WTC11 (cell line): Measurements from ENCODE around the gene B3GNT9. TPM values are rescaled to one million over a fixed set of nuclear protein-coding genes. Genes with fewer than 3 reads are reported as not detected.

Experiments used
- ATAC-seq: fragments of 200-7000 bp; cut with Tn5 transposase; 2 replicates; pipeline ENCODE4 v1.10.0; 2021; ENCODE audit warnings: mild to moderate bottlenecking, moderate library complexity
- CTCF ChIA-PET: fragments of 300-600 bp; sonication (Branson Sonifier 250); formaldehyde crosslinking; loops from one replicate; lab custom pipeline; 2021; ENCODE audit warnings: antibody characterized with exemption; lab: Charles Lee
- POLR2A ChIA-PET: fragments of 350-600 bp; sonication (Branson Sonifier 250); formaldehyde crosslinking; loops from one replicate; lab custom pipeline; 2021; ENCODE audit warnings: antibody characterized with exemption; lab: Charles Lee
- DNase-seq: peaks from one replicate; pipeline ENCODE4 v3.0.0; 2021; ENCODE audit warnings: low spot score
- H3K27ac Mint-ChIP-seq: 2 replicates; pipeline ENCODE4 v1.8.0; 2021; ENCODE audit warnings: mixed read lengths
- H3K27me3 Mint-ChIP-seq: 2 replicates; pipeline ENCODE4 v1.8.0; 2021; ENCODE audit warnings: low read depth, mild to moderate bottlenecking, moderate library complexity, mixed read lengths
- H3K36me3 Mint-ChIP-seq: 2 replicates; pipeline ENCODE4 v1.8.0; 2021; ENCODE audit warnings: mixed read lengths
- H3K4me1 Mint-ChIP-seq: 2 replicates; pipeline ENCODE4 v1.8.0; 2022; ENCODE audit warnings: mixed read lengths
- H3K4me3 Mint-ChIP-seq: 2 replicates; pipeline ENCODE4 v1.8.0; 2021; ENCODE audit warnings: mild to moderate bottlenecking, moderate library complexity, mixed read lengths
- H3K9me3 Mint-ChIP-seq: 2 replicates; pipeline ENCODE4 v1.8.0; 2021; ENCODE audit warnings: mixed read lengths
- EMX1 ChIP-seq: fragments of 250-450 bp; sonication (Bioruptor Pico); IDR thresholded peaks from 2 replicates; pipeline ENCODE4 v1.8.0; 2021; ENCODE audit warnings: mild to moderate bottlenecking
- ETV6 ChIP-seq: sonication (generic); formaldehyde crosslinking; IDR thresholded peaks from 2 replicates; pipeline ENCODE4 v1.8.1; 2022; ENCODE audit warnings: mild to moderate bottlenecking, missing genetic modification reagents
- GTF2I ChIP-seq: fragments of 250-450 bp; sonication (Bioruptor Pico); conservative IDR thresholded peaks from 2 replicates; pipeline ENCODE4 v1.4.0; 2021; ENCODE audit warnings: mild to moderate bottlenecking
- KAT7 ChIP-seq: sonication (generic); formaldehyde crosslinking; IDR thresholded peaks from 2 replicates; pipeline ENCODE4 v1.8.1; 2023; ENCODE audit warnings: missing genetic modification reagents, mild to moderate bottlenecking, borderline replicate concordance
- total RNA-seq: library from RNA; stranded (reverse); gene quantifications from 3 replicates; pipeline ENCODE4 v1.2.3, GENCODE V29; 2021
- TF ChIP-seq, protein P1 (sequence below): sonication (generic); formaldehyde crosslinking; IDR thresholded peaks from 2 replicates; pipeline ENCODE4 v1.8.1; 2022; ENCODE audit warnings: missing genetic modification reagents, borderline replicate concordance
- TF ChIP-seq, protein P2 (sequence below): sonication (generic); formaldehyde crosslinking; IDR thresholded peaks from 2 replicates; pipeline ENCODE4 v1.8.0; 2022; ENCODE audit warnings: mild to moderate bottlenecking, missing genetic modification reagents
- TF ChIP-seq, protein P3 (sequence below): sonication (generic); formaldehyde crosslinking; IDR thresholded peaks from 2 replicates; pipeline ENCODE4 v1.8.0; 2022; ENCODE audit warnings: mild to moderate bottlenecking, missing genetic modification reagents
- TF ChIP-seq, protein P4 (sequence below): sonication (generic); formaldehyde crosslinking; IDR thresholded peaks from 2 replicates; pipeline ENCODE4 v1.8.0; 2022; ENCODE audit warnings: mild to moderate bottlenecking, missing genetic modification reagents
- TF ChIP-seq, protein P5 (sequence below): sonication (generic); formaldehyde crosslinking; IDR thresholded peaks from 2 replicates; pipeline ENCODE4 v1.8.0; 2023; ENCODE audit warnings: missing genetic modification reagents, mild to moderate bottlenecking, borderline replicate concordance
- TF ChIP-seq, protein P6 (sequence below): sonication (generic); formaldehyde crosslinking; IDR thresholded peaks from 2 replicates; pipeline ENCODE4 v1.8.1; 2023; ENCODE audit warnings: mild to moderate bottlenecking, missing genetic modification reagents, moderate library complexity
- TF ChIP-seq, protein P7 (sequence below): sonication (generic); formaldehyde crosslinking; IDR thresholded peaks from 2 replicates; pipeline ENCODE4 v1.8.1; 2023; ENCODE audit warnings: mild to moderate bottlenecking, moderate library complexity, missing genetic modification reagents
- TF ChIP-seq, protein P8 (sequence below): fragments of 250-450 bp; sonication (Bioruptor Pico); IDR thresholded peaks from 2 replicates; pipeline ENCODE4 v1.9.0; 2021; ENCODE audit warnings: moderate library complexity, mild to moderate bottlenecking, inconsistent platforms, borderline replicate concordance
- TF ChIP-seq, protein P9 (sequence below): sonication (generic); formaldehyde crosslinking; IDR thresholded peaks from 2 replicates; pipeline ENCODE4 v1.8.0; 2023; ENCODE audit warnings: missing genetic modification reagents

B3GNT9 gene
- total RNA-seq, 1 experiment from 2014 or later, result 6.4 TPM

DNA sequence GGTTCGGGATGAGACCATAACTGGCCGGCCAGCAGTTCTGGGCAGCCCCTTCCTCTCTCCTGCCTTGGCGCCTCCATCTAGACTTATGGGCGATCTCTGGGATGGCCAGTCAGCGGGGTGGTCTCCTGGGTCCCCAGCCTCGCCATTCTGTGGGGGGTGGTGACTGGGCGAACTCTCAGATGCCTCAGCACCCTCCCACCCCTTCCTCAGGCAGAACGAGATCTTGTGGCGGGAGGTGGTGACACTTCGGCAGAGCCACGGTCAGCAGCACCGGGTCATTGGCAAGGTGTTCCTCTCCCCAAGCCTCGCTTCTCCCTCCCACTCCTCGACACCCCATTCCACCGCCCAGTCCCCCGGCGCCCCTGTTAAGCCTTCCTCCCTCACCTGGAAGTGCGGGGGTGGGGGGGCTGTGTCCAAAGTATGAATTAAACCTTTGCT, 15.3 kb upstream of the B3GNT9 start:
- CTCF ChIA-PET, result interaction anchor here (1.0 to 15.6 kb wide), 4 partner anchors 10 to 212 kb away, joined by 3 to 386 read pairs (median 40); partner anchors contain the start of genes B3GNT9, FBXL8 and TRADD
- Mint-ChIP-seq H3K27me3 (peaks cover 94% of the 10 kb centered on the region), H3K4me1 (peaks cover 41% of the 10 kb centered on the region), H3K9me3 (no peaks in the 10 kb centered on the region), H3K4me3 (peak overlapping the region; percentile 56), H3K36me3 (no peaks in the 10 kb centered on the region), H3K27ac (no peak overlapping the region)
- no peak for TF ChIP-seq EMX1 (CRISPR knock-in tag)
- TF ChIP-seq, protein P1, sequence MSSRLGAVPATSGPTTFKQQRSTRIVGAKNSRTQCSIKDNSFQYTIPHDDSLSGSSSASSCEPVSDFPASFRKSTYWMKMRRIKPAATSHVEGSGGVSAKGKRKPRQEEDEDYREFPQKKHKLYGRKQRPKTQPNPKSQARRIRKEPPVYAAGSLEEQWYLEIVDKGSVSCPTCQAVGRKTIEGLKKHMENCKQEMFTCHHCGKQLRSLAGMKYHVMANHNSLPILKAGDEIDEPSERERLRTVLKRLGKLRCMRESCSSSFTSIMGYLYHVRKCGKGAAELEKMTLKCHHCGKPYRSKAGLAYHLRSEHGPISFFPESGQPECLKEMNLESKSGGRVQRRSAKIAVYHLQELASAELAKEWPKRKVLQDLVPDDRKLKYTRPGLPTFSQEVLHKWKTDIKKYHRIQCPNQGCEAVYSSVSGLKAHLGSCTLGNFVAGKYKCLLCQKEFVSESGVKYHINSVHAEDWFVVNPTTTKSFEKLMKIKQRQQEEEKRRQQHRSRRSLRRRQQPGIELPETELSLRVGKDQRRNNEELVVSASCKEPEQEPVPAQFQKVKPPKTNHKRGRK (CRISPR knock-in tag), result no peak
- POLR2A ChIA-PET, result no interaction called here
- DNase-seq (no peak), ATAC-seq (no peak)

DNA sequence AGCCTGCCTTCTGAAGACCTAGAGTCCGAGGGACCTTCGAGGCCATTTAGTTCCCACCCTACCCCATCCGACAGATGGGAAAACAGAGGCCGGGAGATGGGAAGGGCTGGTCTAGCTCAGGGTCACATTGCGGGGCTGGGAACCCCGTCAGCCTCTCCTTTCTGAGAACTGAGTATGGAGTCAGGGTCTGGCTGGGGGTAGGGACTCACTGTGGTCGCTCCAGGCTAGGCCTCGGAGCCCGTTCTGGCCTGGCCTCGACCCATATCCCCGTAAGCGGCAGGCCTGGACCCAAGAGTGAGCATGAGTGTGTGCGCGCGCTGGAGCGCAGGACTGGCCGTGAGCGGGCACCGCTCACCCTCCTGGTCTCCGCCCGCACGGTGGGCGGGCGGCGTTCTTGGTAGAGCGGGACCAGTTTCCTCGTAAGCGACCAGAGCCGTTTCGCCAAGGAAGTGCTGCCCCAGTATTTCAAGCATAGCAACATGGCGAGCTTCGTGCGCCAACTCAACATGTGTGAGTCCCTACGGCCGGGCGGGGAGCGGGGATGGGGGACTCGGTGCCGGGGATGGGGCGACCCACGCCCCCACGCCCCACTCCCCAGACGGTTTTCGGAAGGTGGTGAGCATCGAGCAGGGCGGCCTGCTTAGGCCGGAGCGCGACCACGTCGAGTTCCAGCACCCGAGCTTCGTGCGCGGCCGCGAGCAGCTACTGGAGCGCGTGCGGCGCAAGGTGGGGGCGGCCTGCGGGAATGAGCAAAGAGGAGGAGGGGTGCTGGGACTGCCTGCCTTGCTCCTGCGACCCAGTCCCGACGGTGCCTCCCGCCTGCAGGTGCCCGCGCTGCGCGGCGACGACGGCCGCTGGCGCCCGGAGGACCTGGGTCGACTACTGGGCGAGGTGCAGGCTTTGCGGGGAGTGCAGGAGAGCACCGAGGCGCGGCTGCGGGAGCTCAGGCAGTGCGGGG, 14.6 kb upstream of the B3GNT9 start:
- no peaks in the 10 kb centered on the region for H3K9me3 Mint-ChIP-seq
- H3K4me3 Mint-ChIP-seq, result peak overlapping the region; percentile 65
- CTCF ChIA-PET, result interaction anchor here (0.6 to 15.6 kb wide), 7 partner anchors 9 to 147 kb away, joined by 3 to 386 read pairs (median 4); partner anchors contain the start of genes B3GNT9, FBXL8 and TRADD
- peaks cover 96% of the 10 kb centered on the region for H3K27me3 Mint-ChIP-seq
- POLR2A ChIA-PET, result no interaction called here
- H3K36me3 Mint-ChIP-seq, result peaks cover 2% of the 10 kb centered on the region; the same call in 1 of the 2 replicates
- ATAC-seq, result peak; percentile 1; the same call in 1 of the 2 replicates
- no peak for DNase-seq
- H3K27ac Mint-ChIP-seq, result no peak overlapping the region
- TF ChIP-seq, protein P2, sequence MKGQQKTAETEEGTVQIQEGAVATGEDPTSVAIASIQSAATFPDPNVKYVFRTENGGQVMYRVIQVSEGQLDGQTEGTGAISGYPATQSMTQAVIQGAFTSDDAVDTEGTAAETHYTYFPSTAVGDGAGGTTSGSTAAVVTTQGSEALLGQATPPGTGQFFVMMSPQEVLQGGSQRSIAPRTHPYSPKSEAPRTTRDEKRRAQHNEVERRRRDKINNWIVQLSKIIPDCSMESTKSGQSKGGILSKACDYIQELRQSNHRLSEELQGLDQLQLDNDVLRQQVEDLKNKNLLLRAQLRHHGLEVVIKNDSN (CRISPR knock-in tag), result 0 out of 2 replicates have a peak, but pooled peaks have one; percentile 20
- TF ChIP-seq, protein P3, sequence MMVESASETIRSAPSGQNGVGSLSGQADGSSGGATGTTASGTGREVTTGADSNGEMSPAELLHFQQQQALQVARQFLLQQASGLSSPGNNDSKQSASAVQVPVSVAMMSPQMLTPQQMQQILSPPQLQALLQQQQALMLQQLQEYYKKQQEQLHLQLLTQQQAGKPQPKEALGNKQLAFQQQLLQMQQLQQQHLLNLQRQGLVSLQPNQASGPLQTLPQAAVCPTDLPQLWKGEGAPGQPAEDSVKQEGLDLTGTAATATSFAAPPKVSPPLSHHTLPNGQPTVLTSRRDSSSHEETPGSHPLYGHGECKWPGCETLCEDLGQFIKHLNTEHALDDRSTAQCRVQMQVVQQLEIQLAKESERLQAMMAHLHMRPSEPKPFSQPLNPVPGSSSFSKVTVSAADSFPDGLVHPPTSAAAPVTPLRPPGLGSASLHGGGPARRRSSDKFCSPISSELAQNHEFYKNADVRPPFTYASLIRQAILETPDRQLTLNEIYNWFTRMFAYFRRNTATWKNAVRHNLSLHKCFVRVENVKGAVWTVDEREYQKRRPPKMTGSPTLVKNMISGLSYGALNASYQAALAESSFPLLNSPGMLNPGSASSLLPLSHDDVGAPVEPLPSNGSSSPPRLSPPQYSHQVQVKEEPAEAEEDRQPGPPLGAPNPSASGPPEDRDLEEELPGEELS (CRISPR knock-in tag), result peak; percentile 74; the same call in 1 of the 2 replicates
- TF ChIP-seq GTF2I (CRISPR knock-in tag) (peak; percentile 88), ETV6 (CRISPR knock-in tag) (peak; percentile 74), KAT7 (CRISPR knock-in tag) (no peak)
- TF ChIP-seq, protein P4, sequence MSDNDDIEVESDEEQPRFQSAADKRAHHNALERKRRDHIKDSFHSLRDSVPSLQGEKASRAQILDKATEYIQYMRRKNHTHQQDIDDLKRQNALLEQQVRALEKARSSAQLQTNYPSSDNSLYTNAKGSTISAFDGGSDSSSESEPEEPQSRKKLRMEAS (CRISPR knock-in tag), result peak; percentile 78; the same call in 1 of the 2 replicates
- TF ChIP-seq, protein P5, sequence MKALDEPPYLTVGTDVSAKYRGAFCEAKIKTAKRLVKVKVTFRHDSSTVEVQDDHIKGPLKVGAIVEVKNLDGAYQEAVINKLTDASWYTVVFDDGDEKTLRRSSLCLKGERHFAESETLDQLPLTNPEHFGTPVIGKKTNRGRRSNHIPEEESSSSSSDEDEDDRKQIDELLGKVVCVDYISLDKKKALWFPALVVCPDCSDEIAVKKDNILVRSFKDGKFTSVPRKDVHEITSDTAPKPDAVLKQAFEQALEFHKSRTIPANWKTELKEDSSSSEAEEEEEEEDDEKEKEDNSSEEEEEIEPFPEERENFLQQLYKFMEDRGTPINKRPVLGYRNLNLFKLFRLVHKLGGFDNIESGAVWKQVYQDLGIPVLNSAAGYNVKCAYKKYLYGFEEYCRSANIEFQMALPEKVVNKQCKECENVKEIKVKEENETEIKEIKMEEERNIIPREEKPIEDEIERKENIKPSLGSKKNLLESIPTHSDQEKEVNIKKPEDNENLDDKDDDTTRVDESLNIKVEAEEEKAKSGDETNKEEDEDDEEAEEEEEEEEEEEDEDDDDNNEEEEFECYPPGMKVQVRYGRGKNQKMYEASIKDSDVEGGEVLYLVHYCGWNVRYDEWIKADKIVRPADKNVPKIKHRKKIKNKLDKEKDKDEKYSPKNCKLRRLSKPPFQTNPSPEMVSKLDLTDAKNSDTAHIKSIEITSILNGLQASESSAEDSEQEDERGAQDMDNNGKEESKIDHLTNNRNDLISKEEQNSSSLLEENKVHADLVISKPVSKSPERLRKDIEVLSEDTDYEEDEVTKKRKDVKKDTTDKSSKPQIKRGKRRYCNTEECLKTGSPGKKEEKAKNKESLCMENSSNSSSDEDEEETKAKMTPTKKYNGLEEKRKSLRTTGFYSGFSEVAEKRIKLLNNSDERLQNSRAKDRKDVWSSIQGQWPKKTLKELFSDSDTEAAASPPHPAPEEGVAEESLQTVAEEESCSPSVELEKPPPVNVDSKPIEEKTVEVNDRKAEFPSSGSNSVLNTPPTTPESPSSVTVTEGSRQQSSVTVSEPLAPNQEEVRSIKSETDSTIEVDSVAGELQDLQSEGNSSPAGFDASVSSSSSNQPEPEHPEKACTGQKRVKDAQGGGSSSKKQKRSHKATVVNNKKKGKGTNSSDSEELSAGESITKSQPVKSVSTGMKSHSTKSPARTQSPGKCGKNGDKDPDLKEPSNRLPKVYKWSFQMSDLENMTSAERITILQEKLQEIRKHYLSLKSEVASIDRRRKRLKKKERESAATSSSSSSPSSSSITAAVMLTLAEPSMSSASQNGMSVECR (CRISPR knock-in tag), result 0 out of 2 replicates have a peak, but pooled peaks have one; percentile 61
- TF ChIP-seq, protein P6, sequence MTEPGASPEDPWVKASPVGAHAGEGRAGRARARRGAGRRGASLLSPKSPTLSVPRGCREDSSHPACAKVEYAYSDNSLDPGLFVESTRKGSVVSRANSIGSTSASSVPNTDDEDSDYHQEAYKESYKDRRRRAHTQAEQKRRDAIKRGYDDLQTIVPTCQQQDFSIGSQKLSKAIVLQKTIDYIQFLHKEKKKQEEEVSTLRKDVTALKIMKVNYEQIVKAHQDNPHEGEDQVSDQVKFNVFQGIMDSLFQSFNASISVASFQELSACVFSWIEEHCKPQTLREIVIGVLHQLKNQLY, result no peak
- TF ChIP-seq, protein P7, sequence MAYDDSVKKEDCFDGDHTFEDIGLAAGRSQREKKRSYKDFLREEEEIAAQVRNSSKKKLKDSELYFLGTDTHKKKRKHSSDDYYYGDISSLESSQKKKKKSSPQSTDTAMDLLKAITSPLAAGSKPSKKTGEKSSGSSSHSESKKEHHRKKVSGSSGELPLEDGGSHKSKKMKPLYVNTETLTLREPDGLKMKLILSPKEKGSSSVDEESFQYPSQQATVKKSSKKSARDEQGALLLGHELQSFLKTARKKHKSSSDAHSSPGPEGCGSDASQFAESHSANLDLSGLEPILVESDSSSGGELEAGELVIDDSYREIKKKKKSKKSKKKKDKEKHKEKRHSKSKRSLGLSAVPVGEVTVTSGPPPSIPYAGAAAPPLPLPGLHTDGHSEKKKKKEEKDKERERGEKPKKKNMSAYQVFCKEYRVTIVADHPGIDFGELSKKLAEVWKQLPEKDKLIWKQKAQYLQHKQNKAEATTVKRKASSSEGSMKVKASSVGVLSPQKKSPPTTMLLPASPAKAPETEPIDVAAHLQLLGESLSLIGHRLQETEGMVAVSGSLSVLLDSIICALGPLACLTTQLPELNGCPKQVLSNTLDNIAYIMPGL (CRISPR knock-in tag), result peak; percentile 43; the same call in 1 of the 2 replicates
- TF ChIP-seq, protein P8, sequence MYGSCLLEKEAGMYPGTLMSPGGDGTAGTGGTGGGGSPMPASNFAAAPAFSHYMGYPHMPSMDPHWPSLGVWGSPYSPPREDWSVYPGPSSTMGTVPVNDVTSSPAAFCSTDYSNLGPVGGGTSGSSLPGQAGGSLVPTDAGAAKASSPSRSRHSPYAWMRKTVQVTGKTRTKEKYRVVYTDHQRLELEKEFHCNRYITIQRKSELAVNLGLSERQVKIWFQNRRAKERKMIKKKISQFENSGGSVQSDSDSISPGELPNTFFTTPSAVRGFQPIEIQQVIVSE (CRISPR knock-in tag), result no peak
- TF ChIP-seq, protein P9, sequence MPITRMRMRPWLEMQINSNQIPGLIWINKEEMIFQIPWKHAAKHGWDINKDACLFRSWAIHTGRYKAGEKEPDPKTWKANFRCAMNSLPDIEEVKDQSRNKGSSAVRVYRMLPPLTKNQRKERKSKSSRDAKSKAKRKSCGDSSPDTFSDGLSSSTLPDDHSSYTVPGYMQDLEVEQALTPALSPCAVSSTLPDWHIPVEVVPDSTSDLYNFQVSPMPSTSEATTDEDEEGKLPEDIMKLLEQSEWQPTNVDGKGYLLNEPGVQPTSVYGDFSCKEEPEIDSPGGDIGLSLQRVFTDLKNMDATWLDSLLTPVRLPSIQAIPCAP (CRISPR knock-in tag), result peak; percentile 22; the same call in 1 of the 2 replicates
- TF ChIP-seq, all 79 proteins: peak for 8
- H3K4me1 Mint-ChIP-seq, result peaks cover 38% of the 10 kb centered on the region
